ENCODE results near the gene LGMN.

GRCh38 chr14:92701826-92702225 is 46.6 kb downstream of the LGMN start:
- TF ChIP-seq CTCF (IDR thresholded peaks at IDR 0.05) (no peak), POLR2A (IDR thresholded peaks at IDR 0.05) (no peak)
